Activated gamma-delta T cell treated with Interleukin-2 at 50 U/mL for 16 hours (primary cell): ENCODE data around the gene SERTAD3.
"Not testable (repeated sequence)": the region's sequence is repeated elsewhere in the genome, so short reads cannot be mapped to it uniquely, and the experiment has no call there.

ENCODE experiments used
- DNase-seq: peaks from one replicate; pipeline ENCODE4 v3.0.0-alpha.2; 2020

Gene SERTAD3

GRCh38 chr19:40424637-40425449, 19.3 kb downstream of the SERTAD3 start:
- no peak for DNase-seq

GRCh38 chr19:40423938-40424337, 20.2 kb downstream of the SERTAD3 start:
- no peak for DNase-seq

GRCh38 chr19:40422748-40423566, 21.2 kb downstream of the SERTAD3 start:
- DNase-seq, result no peak

- no peak for DNase-seq
Measured at GRCh38 chr19:40421993-40422747, 22.0 kb downstream of the SERTAD3 start.

GRCh38 chr19:40420766-40421765, 23.1 kb downstream of the SERTAD3 start:
- peak; percentile 68 for DNase-seq

GRCh38 chr19:40420451-40420765, 23.7 kb downstream of the SERTAD3 start:
- DNase-seq, result no peak

- DNase-seq, result no peak
Measured at GRCh38 chr19:40419780-40420179, 24.4 kb downstream of the SERTAD3 start.

- no peak for DNase-seq
Measured at GRCh38 chr19:40419066-40419612, 25.0 kb downstream of the SERTAD3 start.

- DNase-seq, result no peak
Measured at GRCh38 chr19:40418040-40418439, 26.1 kb downstream of the SERTAD3 start.

GRCh38 chr19:40417643-40417981, 26.5 kb downstream of the SERTAD3 start:
- no peak for DNase-seq

GRCh38 chr19:40416918-40417642, 27.1 kb downstream of the SERTAD3 start:
- no peak for DNase-seq

- DNase-seq, result no peak
Measured at GRCh38 chr19:40415768-40416167, 28.4 kb downstream of the SERTAD3 start.

- DNase-seq, result no peak
Measured at GRCh38 chr19:40414542-40415535, 29.3 kb downstream of the SERTAD3 start.

GRCh38 chr19:40413291-40413845, 30.8 kb downstream of the SERTAD3 start, which contains the start of gene PRX:
Gene PRX (minus strand): TSS chr19:40413378. CDS start chr19:40407932, 5,446 bp downstream.
- no peak for DNase-seq

- no peak for DNase-seq
Measured at GRCh38 chr19:40412866-40413265, 31.3 kb downstream of the SERTAD3 start.

- DNase-seq, result no peak
Measured at GRCh38 chr19:40411958-40412499, 32.1 kb downstream of the SERTAD3 start.

- no peak for DNase-seq
Measured at GRCh38 chr19:40411125-40411842, 32.9 kb downstream of the SERTAD3 start.

- DNase-seq, result no peak
Measured at GRCh38 chr19:40410030-40410389, 34.1 kb downstream of the SERTAD3 start.

- not testable (repeated sequence) for DNase-seq
Measured at GRCh38 chr19:40408598-40408925, 35.6 kb downstream of the SERTAD3 start.
